HCT116 (cell line): Measurements from ENCODE around the gene MAMLD1. TPM values are rescaled to one million over a fixed set of nuclear protein-coding genes. Genes with fewer than 3 reads are reported as not detected.

Source experiments
- ATAC-seq: fragments of 200-7000 bp; cut with Tn5 transposase; 2 replicates; pipeline ENCODE4 v1.9.1; 2020; ENCODE audit warnings: mild to moderate bottlenecking, moderate library complexity
- BruUV-seq: library from RNA; stranded (reverse); fragments of 400-500 nt; replicated peaks from 2 replicates; lab custom pipeline; 2021; lab: Mats Ljungman, UMichigan
- CTCF ChIA-PET: fragments of 300-600 bp; sonication (Branson Sonifier 250); formaldehyde crosslinking; loops from one replicate; lab custom pipeline; 2021; ENCODE audit warnings: antibody characterized with exemption; lab: Charles Lee
- POLR2A ChIA-PET: fragments of 300-600, 350-600 bp; sonication (Branson Sonifier 250); formaldehyde crosslinking; loops from one replicate; lab custom pipeline; 2021; ENCODE audit warnings: antibody characterized with exemption; lab: Charles Lee
- RAD21 ChIA-PET, 2 experiments: fragments of 300-600 bp; sonication (Branson Sonifier 250); formaldehyde crosslinking; loops; one replicate each; lab custom pipeline; 2023; ENCODE audit warnings: low total read pairs in 2 of 2; ENCODE audit not compliant: uncharacterized antibody in 2 of 2, unreplicated experiment in 2 of 2, low non-redundant PET in 1 of 2; lab: Charles Lee
- DNase-seq: peaks from one replicate; pipeline ENCODE4 v3.0.0-alpha.2; 2010; ENCODE audit warnings: low read depth, low spot score
- H2AFZ ChIP-seq: fragments of 200-600 bp; shearing (Covaris generic), sonication (generic); 2 replicates; pipeline ENCODE4 v1.6.1; 2017; ENCODE audit warnings: low read depth, mixed run types, mixed read lengths, antibody characterized with exemption, low read length; ENCODE audit not compliant: poor library complexity, severe bottlenecking
- H3K27ac ChIP-seq: 2 replicates; pipeline ENCODE4 v1.5.1; 2012; ENCODE audit warnings: low read depth, low read length
- H3K27me3 ChIP-seq: fragments of 200-600 bp; sonication (generic); 2 replicates; pipeline ENCODE4 v1.6.1; 2016; ENCODE audit warnings: mixed run types, low read length, mixed read lengths; ENCODE audit not compliant: insufficient read depth
- H3K36me3 ChIP-seq, 2 experiments: fragments of 200-500 bp in 1 of 2; fragments of 200-600 bp in 1 of 2; sonication (Bioruptor generic) in 1 of 2; sonication (generic) in 1 of 2; 2 replicates each; pipeline versions ENCODE4 v1.5.1 to v1.6.1; 2014 to 2016; ENCODE audit warnings: low read length in 2 of 2, inconsistent platforms in 1 of 2, mixed read lengths in 1 of 2, mixed run types in 1 of 2; ENCODE audit not compliant: insufficient read depth in 2 of 2, control insufficient read depth in 1 of 2
- H3K4me1 ChIP-seq, 2 experiments: fragments of 200-600 bp in 1 of 2; sonication (generic) in 1 of 2; 2 replicates each; pipeline versions ENCODE4 v1.5.1 to v1.6.1; 2012 to 2017; ENCODE audit warnings: low read length in 2 of 2, inconsistent platforms in 1 of 2, mild to moderate bottlenecking in 1 of 2, mixed read lengths in 1 of 2, mixed run types in 1 of 2, moderate library complexity in 1 of 2; ENCODE audit not compliant: insufficient read depth in 2 of 2, control insufficient read depth in 1 of 2
- H3K4me2 ChIP-seq: fragments of 200-600 bp; sonication (generic); 2 replicates; pipeline ENCODE4 v1.6.1; 2017; ENCODE audit warnings: mixed run types, low read length, mixed read lengths
- H3K4me3 ChIP-seq, 2 experiments: fragments of 200-600 bp in 1 of 2; sonication (generic) in 1 of 2; replicated peaks in 1 of 2; 2 replicates each; pipeline ENCODE4 v1.5.1; 2011 to 2016; ENCODE audit warnings: low read length in 2 of 2, control low read depth in 1 of 2, low read depth in 1 of 2, mild to moderate bottlenecking in 1 of 2, mixed read lengths in 1 of 2, mixed run types in 1 of 2
- H3K79me2 ChIP-seq: fragments of 200-600 bp; sonication (generic); 2 replicates; pipeline ENCODE4 v1.6.1; 2017; ENCODE audit warnings: mild to moderate bottlenecking, mixed run types, low read length, moderate library complexity, mixed read lengths; ENCODE audit not compliant: insufficient read depth
- H3K9ac ChIP-seq: fragments of 200-600 bp; sonication (generic); 2 replicates; pipeline ENCODE4 v1.6.1; 2016; ENCODE audit warnings: low read length, mixed read lengths
- H3K9me2 ChIP-seq: fragments of 200-600 bp; sonication (generic), shearing (Covaris generic); 2 replicates; pipeline ENCODE4 v1.6.1; 2017; ENCODE audit warnings: mixed run types, mild to moderate bottlenecking, moderate library complexity; ENCODE audit not compliant: insufficient read depth
- H3K9me3 ChIP-seq, 2 experiments: fragments of 200-500 bp in 1 of 2; fragments of 200-600 bp in 1 of 2; sonication (Bioruptor generic) in 1 of 2; sonication (generic) in 1 of 2; 2 replicates each; pipeline ENCODE4 v1.6.1; 2014 to 2017; ENCODE audit warnings: low read length in 2 of 2, mixed read lengths in 2 of 2, inconsistent platforms in 1 of 2, low read depth in 1 of 2, mild to moderate bottlenecking in 1 of 2, mixed run types in 1 of 2, moderate library complexity in 1 of 2; ENCODE audit not compliant: control insufficient read depth in 1 of 2, insufficient read depth in 1 of 2
- H4K20me1 ChIP-seq: fragments of 200-600 bp; sonication (generic), shearing (Covaris generic); 2 replicates; pipeline ENCODE4 v1.6.1; 2017; ENCODE audit warnings: mixed run types, mild to moderate bottlenecking, moderate library complexity; ENCODE audit not compliant: insufficient read depth
- ATF3 ChIP-seq: IDR thresholded peaks from 2 replicates; pipeline ENCODE4 v1.6.1; 2012
- CBX3 ChIP-seq: IDR thresholded peaks from 2 replicates; pipeline ENCODE4 v1.6.1; 2012; ENCODE audit warnings: low read depth
- CEBPB ChIP-seq: IDR thresholded peaks from 2 replicates; pipeline ENCODE4 v1.6.1; 2012; ENCODE audit warnings: low read depth
- CTCF ChIP-seq, 3 experiments: fragments of 200-600 bp in 1 of 3; sonication (generic) in 1 of 3; IDR thresholded peaks in 2 of 3; conservative IDR thresholded peaks in 1 of 3; 2 replicates each; pipeline ENCODE4 v1.5.1; 2012 to 2017; ENCODE audit warnings: low read depth in 2 of 3, low read length in 2 of 3, antibody characterized with exemption in 1 of 3, borderline replicate concordance in 1 of 3, control low read depth in 1 of 3, mild to moderate bottlenecking in 1 of 3, mixed read lengths in 1 of 3, mixed run types in 1 of 3, moderate library complexity in 1 of 3; ENCODE audit not compliant: insufficient read depth in 1 of 3
- EGR1 ChIP-seq: IDR thresholded peaks from 2 replicates; pipeline ENCODE4 v1.6.1; 2012; ENCODE audit warnings: low read depth
- ELF1 ChIP-seq: IDR thresholded peaks from 2 replicates; pipeline ENCODE4 v1.6.1; 2012; ENCODE audit warnings: low read depth, borderline replicate concordance
- EZH2 ChIP-seq: fragments of 200-600 bp; sonication (generic); IDR thresholded peaks from 2 replicates; pipeline ENCODE4 v1.6.1; 2017; ENCODE audit warnings: antibody characterized with exemption, mixed run types
- EZH2phosphoT487 ChIP-seq: fragments of 200-600 bp; IDR thresholded peaks from 2 replicates; pipeline ENCODE4 v1.6.1; 2018; ENCODE audit warnings: antibody characterized with exemption, borderline replicate concordance
- JUND ChIP-seq: IDR thresholded peaks from 2 replicates; pipeline ENCODE4 v1.6.1; 2012
- MAX ChIP-seq: IDR thresholded peaks from 2 replicates; pipeline ENCODE4 v1.6.1; 2012
- POLR2A ChIP-seq: IDR thresholded peaks from 2 replicates; pipeline ENCODE4 v1.7.0; 2011; ENCODE audit warnings: borderline replicate concordance; ENCODE audit not compliant: insufficient read depth, insufficient read length; ENCODE audit errors: extremely low read depth
- RAD21 ChIP-seq: IDR thresholded peaks from 2 replicates; pipeline ENCODE4 v1.6.1; 2012; ENCODE audit warnings: low read depth, mild to moderate bottlenecking
- SIN3A ChIP-seq: IDR thresholded peaks from 2 replicates; pipeline ENCODE4 v1.6.1; 2012; ENCODE audit warnings: low read depth
- SP1 ChIP-seq: IDR thresholded peaks from 2 replicates; pipeline ENCODE4 v1.6.1; 2012; ENCODE audit warnings: low read depth
- SRF ChIP-seq: IDR thresholded peaks from 2 replicates; pipeline ENCODE4 v1.6.1; 2012; ENCODE audit warnings: low read depth
- ZBTB33 ChIP-seq: IDR thresholded peaks from 2 replicates; pipeline ENCODE4 v1.6.1; 2011; ENCODE audit warnings: mild to moderate bottlenecking, low read length, moderate library complexity; ENCODE audit not compliant: insufficient replicate concordance; ENCODE audit errors: extremely low read depth
- ZFX ChIP-seq: fragments of 450-650 bp; IDR thresholded peaks from 2 replicates; pipeline ENCODE4 v1.6.1; 2017
- ZNF274 ChIP-seq: fragments of 200-500 bp; sonication (Bioruptor generic); IDR thresholded peaks from 2 replicates; pipeline ENCODE4 v1.6.1; 2014; ENCODE audit warnings: mild to moderate bottlenecking, low read depth, low read length, inconsistent platforms
- intact Hi-C: fragments of 100-400 bp; cut with micrococcal nuclease; formaldehyde crosslinking; loops from 2 replicates; pipeline ENCODE4 v1.10.0; 2022
- total RNA-seq: library from RNA; stranded (reverse); gene quantifications from one replicate; pipeline ENCODE4 v1.2.1, GENCODE V29; 2021; ENCODE audit not compliant: unreplicated experiment

The MAMLD1 gene
- total RNA-seq, 1 experiment from 2014 or later, result 3.6 TPM

DNA sequence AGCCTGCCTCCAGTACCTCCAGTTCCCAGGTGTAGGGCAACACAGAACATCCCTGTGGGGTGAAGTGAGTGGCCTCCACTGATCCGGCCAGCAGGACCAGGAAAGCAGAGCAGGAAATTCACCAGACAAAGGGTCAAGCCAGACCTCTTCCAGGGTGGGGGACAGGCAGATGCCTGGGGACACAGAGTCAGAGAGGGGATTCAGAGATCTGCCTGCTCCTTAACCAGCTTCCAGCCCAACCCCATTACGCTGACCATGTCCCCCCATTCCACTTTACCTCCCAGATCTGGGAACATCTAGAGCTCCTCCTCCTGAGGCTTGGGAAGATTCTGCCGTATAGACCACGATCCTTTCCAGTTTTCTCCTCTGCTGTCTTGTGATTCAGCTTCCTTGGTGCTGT, 132.4 kb downstream of the MAMLD1 start:
- no TSS peak for BruUV-seq
- intact Hi-C loops, result loop anchor here (10.0 kb wide), 1 partner anchor 291 kb away; no protein-coding TSS in a partner anchor
- Histone ChIP-seq H3K4me2 (no peak overlapping the region), H3K27me3 (no peaks in the 10 kb centered on the region), H3K36me3 (no peaks in the 10 kb centered on the region), H4K20me1 (no peaks in the 10 kb centered on the region), H3K9me3 (no peaks in the 10 kb centered on the region), H3K79me2 (no peaks in the 10 kb centered on the region), H3K9ac (no peak overlapping the region), H3K9me2 (no peaks in the 10 kb centered on the region), H2AFZ (no peak overlapping the region)
- CTCF ChIA-PET, result interaction anchor here (1.2 kb wide), 1 partner anchor 9 kb away, joined by 3 read pairs; no protein-coding TSS in a partner anchor
- DNase-seq (no peak), ATAC-seq (no peak)
- RAD21 ChIA-PET, result no interaction called here
- POLR2A ChIA-PET, result no interaction called here
- TF ChIP-seq ZFX, result no peak
- TF ChIP-seq SP1, result no peak
- TF ChIP-seq MAX, result no peak
- no peak for TF ChIP-seq EZH2
- no peak for TF ChIP-seq CEBPB
- no peak for TF ChIP-seq ZNF274
- no peak for TF ChIP-seq JUND
- no peak for TF ChIP-seq POLR2A
- TF ChIP-seq ATF3, result no peak
- no peak for TF ChIP-seq RAD21
- TF ChIP-seq ELF1, result no peak
- TF ChIP-seq EZH2phosphoT487, result no peak
- TF ChIP-seq, all 23 proteins: peak for 0
- Histone ChIP-seq H3K4me1 (no peaks in the 10 kb centered on the region), H3K27ac (no peak overlapping the region), H3K4me3 (no peak overlapping the region)

- intact Hi-C loops, result loop anchor here (10.0 kb wide), 1 partner anchor 294 kb away; no protein-coding TSS in a partner anchor
- no peak for ATAC-seq
- POLR2A ChIA-PET, result no interaction called here
- H3K9ac ChIP-seq, result no peak overlapping the region
- RAD21 ChIA-PET, result no interaction called here
- H3K27ac ChIP-seq, result no peak overlapping the region
- no peaks in the 10 kb centered on the region for H3K36me3 ChIP-seq
- no peaks in the 10 kb centered on the region for H3K79me2 ChIP-seq
- no peak for DNase-seq
- no peak overlapping the region for H2AFZ ChIP-seq
- H3K27me3 ChIP-seq, result no peaks in the 10 kb centered on the region
- H3K9me3 ChIP-seq, result no peaks in the 10 kb centered on the region
- H4K20me1 ChIP-seq, result no peaks in the 10 kb centered on the region
- H3K9me2 ChIP-seq, result no peaks in the 10 kb centered on the region
- no TSS peak for BruUV-seq
- H3K4me1 ChIP-seq, result peaks cover 7 to 13% of the 10 kb centered on the region in 2 experiments
- no peak overlapping the region for H3K4me3 ChIP-seq
- H3K4me2 ChIP-seq, result no peak overlapping the region
- CTCF ChIA-PET, result no interaction called here
- TF ChIP-seq JUND (no peak), CEBPB (no peak), CTCF (IDR thresholded peaks at IDR 0.05 in 2 of 3, conservative IDR thresholded peaks at IDR 0.05 in 1 of 3; ENCODE audit: borderline replicate concordance in 1 of 3, insufficient read depth in 1 of 3, low read depth in 2 of 3, low read length in 2 of 3) (no peak), SP1 (no peak), ZBTB33 (no peak), SIN3A (no peak), EGR1 (no peak), SRF (no peak), POLR2A (no peak), ATF3 (no peak), ELF1 (no peak), CBX3 (no peak)
These were observed 136.1 kb downstream of the MAMLD1 start for GRCh38 chrX:150499240-150499639.
